HTR-8/SVneo (cell line): ENCODE data around the gene KIF26B.
"Not testable (repeated sequence)": the region's sequence is repeated elsewhere in the genome, so short reads cannot be mapped to it uniquely, and the experiment has no call there.

Experiments
- DNase-seq: peaks from one replicate; pipeline ENCODE4 v3.0.0; 2011; ENCODE audit warnings: low spot score, mixed read lengths; ENCODE audit not compliant: insufficient read length
- FAIRE-seq: peaks from 2 replicates; lab custom pipeline; 2011; peaks lifted over from hg19 to GRCh38; lab: Jason Lieb, UNC

KIF26B gene

DNA sequence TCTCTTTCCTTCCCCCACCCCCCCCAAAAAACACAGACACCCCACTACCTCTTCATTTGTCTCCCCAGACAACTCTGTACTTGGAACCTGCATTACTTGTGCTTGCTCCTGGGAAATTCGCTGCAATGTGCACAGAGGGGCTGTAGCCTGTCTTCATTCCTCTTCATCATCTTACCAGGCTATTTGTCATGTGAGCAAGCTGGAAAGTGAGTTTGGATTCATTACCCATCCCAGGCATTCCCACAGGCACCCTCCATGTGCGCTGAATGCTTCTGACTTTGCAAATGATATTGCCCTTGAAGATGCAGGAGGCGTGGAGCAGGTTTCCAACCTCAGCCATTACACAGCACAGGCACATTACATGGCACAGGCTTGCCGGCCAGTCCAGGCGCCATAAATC lies 494.9 kb downstream of the KIF26B start:
- DNase-seq (no peak), FAIRE-seq (no peak)

GRCh38 chr1:245650441-245650960 lies 495.7 kb downstream of the KIF26B start:
- DNase-seq (no peak), FAIRE-seq (no peak)

GRCh38 chr1:245651093-245651492 lies 496.3 kb downstream of the KIF26B start:
- FAIRE-seq (no peak), DNase-seq (no peak)

DNA sequence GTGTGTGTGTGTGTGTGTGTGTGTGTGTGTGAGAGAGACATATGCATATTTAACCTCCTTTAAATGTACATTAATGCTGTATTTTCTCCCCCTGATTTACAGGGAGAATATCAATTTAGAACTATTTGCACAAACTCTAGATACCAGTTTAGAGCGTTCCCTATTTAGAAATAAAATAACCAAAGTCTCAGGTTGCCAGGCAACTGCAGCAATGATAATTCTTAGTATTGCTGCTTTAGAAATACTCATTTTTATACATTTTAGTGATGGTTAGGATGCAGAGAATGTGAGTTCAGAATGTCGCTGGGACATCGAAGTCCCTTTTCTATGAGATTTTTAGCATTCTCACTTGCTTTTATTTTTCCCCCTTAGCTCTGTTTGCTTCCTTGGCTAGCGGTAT lies 497.3 kb downstream of the KIF26B start:
- DNase-seq, result no peak
- FAIRE-seq, result no peak

GRCh38 chr1:245652660-245653427 lies 498.1 kb downstream of the KIF26B start:
- DNase-seq, result no peak
- FAIRE-seq, result no peak

DNA sequence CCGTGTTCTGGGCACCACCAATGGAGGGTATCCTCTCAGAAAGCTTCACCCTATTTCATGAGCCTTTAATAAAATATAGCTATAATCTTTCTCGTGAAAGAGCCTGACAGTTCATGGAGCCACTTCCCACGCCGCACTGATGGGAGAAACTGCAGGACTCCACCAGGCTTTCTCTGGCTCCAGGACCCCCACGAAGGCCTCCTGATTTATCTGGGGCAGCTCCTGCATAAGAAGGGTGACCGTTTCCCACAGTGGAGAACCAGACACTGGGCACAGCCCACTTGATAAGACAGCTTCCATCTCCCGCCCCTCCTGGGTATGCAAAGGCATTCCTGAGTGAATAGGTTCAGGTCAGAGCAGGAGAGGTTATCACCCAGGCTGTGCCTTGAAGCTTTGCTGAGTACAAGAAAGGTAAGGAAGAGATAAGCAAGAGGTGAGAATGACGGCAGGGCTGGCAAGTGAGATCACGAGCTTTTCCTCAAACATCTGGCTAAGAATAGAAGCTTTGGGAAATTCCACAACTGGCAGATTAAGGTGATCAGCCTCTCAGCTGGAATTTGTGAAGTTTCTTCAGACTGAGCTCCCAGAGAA lies 499.8 kb downstream of the KIF26B start:
- FAIRE-seq (no peak), DNase-seq (no peak)

GRCh38 chr1:245656189-245656717 lies 501.5 kb downstream of the KIF26B start:
- DNase-seq (no peak), FAIRE-seq (no peak)

DNA sequence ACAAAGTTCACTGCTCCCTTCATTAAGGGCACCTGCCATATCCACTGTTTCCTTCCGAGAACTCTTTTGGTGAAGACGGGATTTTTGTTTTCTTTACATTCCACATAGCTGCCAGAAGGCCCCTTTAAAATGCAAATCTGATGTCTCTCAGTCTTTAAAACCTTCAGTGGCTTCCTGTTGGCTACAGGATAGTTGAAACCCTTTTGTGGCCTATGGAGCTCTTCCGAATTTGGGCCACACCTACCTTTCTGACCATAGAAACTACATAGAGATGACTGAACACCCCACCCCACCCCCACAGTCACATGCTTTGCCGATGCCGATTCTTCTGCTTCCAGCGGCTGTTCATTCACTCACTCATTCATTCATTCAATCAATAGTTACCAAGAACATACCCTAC lies 502.6 kb downstream of the KIF26B start:
- DNase-seq (no peak), FAIRE-seq (no peak)

DNA sequence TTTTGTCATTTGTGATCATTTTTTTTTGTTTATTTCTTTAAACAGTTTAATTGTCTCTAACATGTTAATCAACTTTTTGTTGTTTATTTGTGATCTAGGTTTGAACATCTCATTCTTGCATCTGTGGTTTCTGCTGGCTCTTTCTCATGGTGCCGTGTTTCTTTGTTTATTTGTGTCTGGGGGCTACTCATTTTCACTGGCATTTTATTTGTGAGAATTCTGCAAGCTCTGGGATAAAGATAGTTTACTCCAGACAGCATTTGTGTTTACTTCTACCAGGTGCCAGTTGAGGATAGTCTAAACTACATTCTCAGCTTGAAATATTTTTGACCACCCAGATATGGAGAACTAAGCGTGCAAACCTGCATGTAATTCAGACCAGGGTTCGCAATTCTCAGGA lies 508.6 kb downstream of the KIF26B start:
- FAIRE-seq, result no peak
- DNase-seq, result no peak

DNA sequence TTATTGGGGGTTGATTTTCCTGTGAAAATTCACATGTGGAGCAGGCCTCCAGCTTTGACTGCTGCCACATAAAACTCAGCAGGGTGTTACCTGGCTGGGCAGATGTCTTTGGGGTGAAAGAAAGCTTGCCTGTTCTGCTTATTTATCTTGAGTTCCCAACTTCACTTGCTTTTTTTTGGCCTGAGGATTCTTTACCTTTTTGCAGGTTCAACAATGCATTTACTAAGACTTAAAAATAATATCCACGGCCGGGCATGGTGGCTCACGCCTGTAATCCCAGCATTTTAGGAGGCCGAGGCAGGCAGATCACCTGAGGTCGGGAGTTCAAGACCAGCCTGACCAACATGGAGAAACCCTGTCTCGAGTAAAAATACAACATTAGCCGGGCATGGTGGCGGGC lies 509.1 kb downstream of the KIF26B start:
- DNase-seq (no peak), FAIRE-seq (no peak)

GRCh38 chr1:245666412-245666811 lies 511.6 kb downstream of the KIF26B start:
- no peak for DNase-seq
- no peak for FAIRE-seq

GRCh38 chr1:245671349-245671748 lies 516.6 kb downstream of the KIF26B start:
- no peak for DNase-seq
- no peak for FAIRE-seq

GRCh38 chr1:245671966-245672767 lies 517.4 kb downstream of the KIF26B start:
- no peak for DNase-seq

GRCh38 chr1:245672836-245673656 lies 518.3 kb downstream of the KIF26B start:
- DNase-seq, FAIRE-seq: not testable (repeated sequence)

More at GRCh38 chr1:245671966-245672767, 517.4 kb downstream of the KIF26B start:
- no peak for FAIRE-seq

DNA sequence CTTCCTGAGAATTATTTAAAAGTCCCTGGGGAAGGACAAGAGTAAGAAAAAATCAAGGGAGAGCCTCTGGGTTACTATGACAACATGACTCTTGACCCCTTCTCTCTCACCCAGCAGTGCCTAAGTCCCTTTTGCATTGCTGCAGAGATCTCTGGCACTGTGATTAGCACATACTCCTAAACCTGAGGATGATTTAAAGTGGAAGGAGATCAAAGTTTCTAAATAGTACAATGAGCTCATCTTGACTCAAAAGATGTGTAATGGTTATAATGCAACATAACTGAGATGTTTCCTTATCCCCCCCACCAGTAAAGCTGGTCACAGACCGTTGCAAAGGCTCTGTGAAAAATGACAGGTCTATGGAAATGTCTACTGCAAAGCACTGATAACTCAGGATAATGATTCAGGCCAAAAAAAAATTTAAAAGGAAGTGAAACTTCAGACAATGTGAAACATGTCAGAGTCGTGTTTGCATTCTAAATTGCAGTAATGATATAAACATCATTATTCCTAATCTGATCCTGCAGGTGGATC lies 519.2 kb downstream of the KIF26B start:
- DNase-seq, result no peak
- no peak for FAIRE-seq

GRCh38 chr1:245677461-245678240 lies 522.9 kb downstream of the KIF26B start:
- FAIRE-seq (no peak), DNase-seq (no peak)

GRCh38 chr1:245678860-245679411 lies 524.2 kb downstream of the KIF26B start:
- no peak for FAIRE-seq
- DNase-seq, result no peak
